Esophagus muscularis mucosa (tissue), 4 donors: ENCODE measurements around the gene PEX26. TPM values are rescaled to one million over a fixed set of nuclear protein-coding genes. Genes with fewer than 3 reads are reported as not detected.
"Not testable (repeated sequence)": the region's sequence is repeated elsewhere in the genome, so short reads cannot be mapped to it uniquely, and the experiment has no call there.

Experiments used
- DNase-seq: peaks from one replicate; pipeline ENCODE4 v3.0.0-alpha.2; 2017; ENCODE audit errors: extremely low spot score
- H3K27ac ChIP-seq, 4 donors: fragments of 200-600 bp; sonication (generic); replicated peaks in 1 of 4; 1 replicate in 3 of 4; 2 replicates in 1 of 4; pipeline ENCODE4 v1.5.1; 2016 to 2019; ENCODE audit warnings: mild to moderate bottlenecking in 1 of 4
- H3K27me3 ChIP-seq, 4 donors: fragments of 200-600 bp; sonication (generic); one replicate each; pipeline versions ENCODE4 v1.5.1 to v1.6.0; 2016 to 2019
- H3K36me3 ChIP-seq, 4 donors: fragments of 200-600 bp; sonication (generic); one replicate each; pipeline ENCODE4 v1.5.1; 2016 to 2019
- H3K4me1 ChIP-seq, 4 donors: fragments of 200-600 bp; sonication (generic); one replicate each; pipeline ENCODE4 v1.5.1; 2016 to 2019
- H3K4me3 ChIP-seq, 4 donors: fragments of 200-600 bp; sonication (generic); 1 replicate in 2 of 4; 2 replicates in 2 of 4; pipeline ENCODE4 v1.5.1; 2016 to 2019; ENCODE audit warnings: mild to moderate bottlenecking in 4 of 4, moderate library complexity in 1 of 4
- H3K9me3 ChIP-seq, 4 donors: fragments of 200-600 bp; sonication (generic); 1 replicate in 3 of 4; 2 replicates in 1 of 4; pipeline ENCODE4 v1.5.1; 2016 to 2019
- EP300 ChIP-seq: sonication (generic); formaldehyde crosslinking; IDR thresholded peaks from one replicate; pipeline ENCODE4 v1.6.1; 2017; ENCODE audit warnings: antibody characterized with exemption
- POLR2A ChIP-seq: fragments of 450-650 bp; IDR thresholded peaks from one replicate; pipeline ENCODE4 v1.6.1; 2017; ENCODE audit warnings: antibody characterized with exemption, moderate library complexity, mild to moderate bottlenecking, low read depth
- POLR2AphosphoS5 ChIP-seq, 2 donors: sonication (generic); formaldehyde crosslinking; IDR thresholded peaks; one replicate each; pipeline ENCODE4 v1.6.1; 2017; ENCODE audit warnings: antibody characterized with exemption in 2 of 2
- WGBS: methylation state at CpG from one replicate; pipeline ENCODE4 v1.1.5; 2018; 5-methylcytosine and 5-hydroxymethylcytosine counted together
- intact Hi-C: fragments of 100-400 bp; cut with DNase I; formaldehyde crosslinking; loops from one replicate; pipeline ENCODE4 v1.15.1; 2023
- total RNA-seq, 4 donors: library from RNA; depleted of rRNA; stranded (reverse); fragments of >200 nt; gene quantifications; one replicate each; pipeline versions ENCODE4 v1.1.0 to v1.2.1, GENCODE V29; 2016
- TF ChIP-seq, protein P1 (sequence below), 3 experiments: fragments of 200-600 bp in 2 of 3; fragments of 450-650 bp in 1 of 3; sonication (generic) in 2 of 3; IDR thresholded peaks; one replicate each; pipeline ENCODE4 v1.5.1; 2017 to 2019; ENCODE audit warnings: antibody characterized with exemption in 3 of 3, mild to moderate bottlenecking in 2 of 3, moderate library complexity in 1 of 3

Gene PEX26
- total RNA-seq, 4 donors from 2014 or later: 19.7 to 54.2 (median 33.6) TPM

DNA sequence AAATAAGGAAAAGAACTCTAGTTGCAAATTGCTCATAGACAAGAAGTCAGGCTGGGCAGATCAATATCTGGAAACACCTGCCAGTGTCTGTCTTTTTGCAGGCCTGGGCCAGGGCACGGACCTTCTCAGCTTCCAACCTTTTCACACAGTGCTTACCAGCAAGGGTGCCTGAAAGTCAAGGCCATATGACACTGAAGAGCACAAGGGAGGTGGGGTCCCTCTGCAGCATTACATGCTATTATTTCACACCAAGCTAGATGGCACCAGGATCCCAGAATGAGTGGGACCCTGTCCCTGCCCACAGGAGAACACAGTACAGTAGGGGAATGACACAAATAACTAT lies 5.9 kb upstream of the PEX26 start:
- no peak overlapping the region for H3K4me3 ChIP-seq
- no peaks in the 10 kb centered on the region for H3K36me3 ChIP-seq
- H3K4me1 ChIP-seq: peaks cover 18 to 48% (median 46%) of the 10 kb centered on the region in 4 donors
- no peak for TF ChIP-seq POLR2AphosphoS5 (IDR thresholded peaks at IDR 0.05)
- intact Hi-C loops: no loop called here
- H3K9me3 ChIP-seq: no peaks in the 10 kb centered on the region
- no peak overlapping the region for H3K27ac ChIP-seq
- no peaks in the 10 kb centered on the region for H3K27me3 ChIP-seq
- DNase-seq: no peak
- 85% methylated on average over 1 of the region's 1 CpG for WGBS

DNA sequence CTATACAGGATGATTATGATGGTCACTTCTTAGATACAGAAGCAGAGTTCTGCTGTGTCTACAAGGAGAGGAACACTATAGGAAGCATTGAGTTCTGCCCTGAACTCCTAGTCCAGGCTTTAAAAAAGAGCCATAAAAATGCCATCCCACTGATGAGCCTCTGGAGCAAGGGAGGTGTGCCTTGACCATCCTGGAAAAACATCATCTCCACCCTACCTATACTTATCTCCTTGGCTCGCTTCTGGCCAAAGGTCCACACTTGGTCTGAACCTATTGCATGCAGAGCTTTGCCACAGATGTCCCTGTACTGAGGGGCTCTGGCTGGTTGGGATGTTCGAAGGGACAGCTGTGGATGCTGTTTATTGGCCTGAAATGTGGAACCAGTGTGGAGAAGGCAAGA lies 4.3 kb upstream of the PEX26 start:
- intact Hi-C loops: no loop called here
- peak overlapping the region in 1 of 4 donors; percentile 81 for H3K27ac ChIP-seq
- 81% methylated on average over 2 of the region's 2 CpGs for WGBS

DNA sequence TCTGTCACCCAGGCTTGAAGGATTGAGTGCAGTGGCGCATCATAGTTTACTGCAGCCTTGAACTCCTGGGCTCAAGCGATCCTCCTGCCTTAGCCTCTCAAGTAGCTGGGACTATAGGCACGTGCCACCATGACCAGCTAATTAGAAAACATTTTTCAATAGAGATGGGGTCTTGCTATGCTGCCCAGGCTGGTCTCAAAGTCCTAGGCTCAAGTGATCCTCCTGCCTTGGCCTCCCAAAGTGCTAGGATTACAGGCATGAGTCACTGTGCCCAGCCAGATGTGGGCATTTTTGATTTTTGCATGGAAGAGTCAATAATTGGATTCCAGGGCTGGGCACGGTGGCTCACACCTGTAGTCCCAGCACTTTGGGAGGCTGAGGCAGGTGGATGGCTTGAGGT lies 3.9 kb upstream of the PEX26 start:
- intact Hi-C loops: loop anchor here (2.0 kb wide), 1 partner anchor 243 kb away; no protein-coding TSS in a partner anchor
- not testable (repeated sequence) for H3K9me3 ChIP-seq, H3K4me3 ChIP-seq, DNase-seq, H3K36me3 ChIP-seq, H3K27me3 ChIP-seq
- Histone ChIP-seq H3K27ac (peak overlapping the region in 2 of 4 donors; percentile 81 to 90), H3K4me1 (peaks cover 23 to 40% (median 39%) of the 10 kb centered on the region in 4 donors)
- WGBS: 89% methylated on average over 4 of the region's 4 CpGs

More for the DNA sequence above, 4.3 kb upstream of the PEX26 start:
- TF ChIP-seq POLR2AphosphoS5 (IDR thresholded peaks at IDR 0.05): no peak
- H3K4me1 ChIP-seq: peaks cover 21 to 40% (median 39%) of the 10 kb centered on the region in 4 donors
- H3K36me3 ChIP-seq: no peaks in the 10 kb centered on the region
- H3K27me3 ChIP-seq: no peaks in the 10 kb centered on the region
- no peaks in the 10 kb centered on the region for H3K9me3 ChIP-seq
- DNase-seq: no peak
- H3K4me3 ChIP-seq: no peak overlapping the region

DNA sequence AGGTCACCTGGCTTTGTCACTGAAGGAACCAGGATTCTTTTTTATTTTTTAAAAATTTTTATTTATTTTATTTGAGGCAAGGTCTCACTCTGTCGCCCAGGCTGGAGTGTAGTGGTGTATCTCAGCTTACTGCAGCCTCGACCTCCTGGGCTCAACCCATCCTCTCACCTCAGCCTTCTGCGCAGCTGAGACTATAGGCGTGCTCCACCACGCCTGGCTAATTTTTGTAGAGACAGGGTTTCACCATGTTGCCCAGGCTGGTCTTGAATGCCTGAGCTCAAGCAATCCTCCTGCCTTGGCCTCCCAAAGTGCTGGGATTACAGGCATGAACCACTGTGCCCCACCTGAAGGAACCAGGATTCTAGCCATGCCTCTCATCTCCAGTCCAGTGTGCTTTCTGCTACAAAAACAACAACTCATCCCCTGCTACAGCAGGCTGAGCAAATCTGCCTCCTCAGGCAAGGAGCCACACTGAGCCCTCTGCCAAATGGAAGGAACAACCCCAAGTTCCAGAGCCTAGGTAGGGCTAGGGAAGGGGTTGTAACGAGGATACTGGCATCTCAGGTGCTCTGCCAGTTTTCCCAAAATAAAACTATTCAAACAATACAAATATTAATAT lies 2.6 kb upstream of the PEX26 start:
- Histone ChIP-seq H3K27ac (peak overlapping the region; percentile 81 to 90 (median 83)), H3K4me1 (peaks cover 28 to 42% (median 41%) of the 10 kb centered on the region in 4 donors), H3K36me3 (peaks cover 0 to 11% (median 9%) of the 10 kb centered on the region in 4 donors), H3K9me3 (no peaks in the 10 kb centered on the region), H3K27me3 (no peaks in the 10 kb centered on the region), H3K4me3 (no peak overlapping the region)
- WGBS: 90% methylated on average over 6 of the region's 6 CpGs
- no peak for DNase-seq
- TF ChIP-seq, protein P1, sequence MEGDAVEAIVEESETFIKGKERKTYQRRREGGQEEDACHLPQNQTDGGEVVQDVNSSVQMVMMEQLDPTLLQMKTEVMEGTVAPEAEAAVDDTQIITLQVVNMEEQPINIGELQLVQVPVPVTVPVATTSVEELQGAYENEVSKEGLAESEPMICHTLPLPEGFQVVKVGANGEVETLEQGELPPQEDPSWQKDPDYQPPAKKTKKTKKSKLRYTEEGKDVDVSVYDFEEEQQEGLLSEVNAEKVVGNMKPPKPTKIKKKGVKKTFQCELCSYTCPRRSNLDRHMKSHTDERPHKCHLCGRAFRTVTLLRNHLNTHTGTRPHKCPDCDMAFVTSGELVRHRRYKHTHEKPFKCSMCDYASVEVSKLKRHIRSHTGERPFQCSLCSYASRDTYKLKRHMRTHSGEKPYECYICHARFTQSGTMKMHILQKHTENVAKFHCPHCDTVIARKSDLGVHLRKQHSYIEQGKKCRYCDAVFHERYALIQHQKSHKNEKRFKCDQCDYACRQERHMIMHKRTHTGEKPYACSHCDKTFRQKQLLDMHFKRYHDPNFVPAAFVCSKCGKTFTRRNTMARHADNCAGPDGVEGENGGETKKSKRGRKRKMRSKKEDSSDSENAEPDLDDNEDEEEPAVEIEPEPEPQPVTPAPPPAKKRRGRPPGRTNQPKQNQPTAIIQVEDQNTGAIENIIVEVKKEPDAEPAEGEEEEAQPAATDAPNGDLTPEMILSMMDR (IDR thresholded peaks at IDR 0.05): no peak
- TF ChIP-seq POLR2AphosphoS5 (IDR thresholded peaks at IDR 0.05) (no peak), POLR2A (no peak), EP300 (no peak)
- intact Hi-C loops: loop anchor here (2.0 to 5.0 kb wide), 3 partner anchors 163 to 244 kb away; no protein-coding TSS in a partner anchor

DNA sequence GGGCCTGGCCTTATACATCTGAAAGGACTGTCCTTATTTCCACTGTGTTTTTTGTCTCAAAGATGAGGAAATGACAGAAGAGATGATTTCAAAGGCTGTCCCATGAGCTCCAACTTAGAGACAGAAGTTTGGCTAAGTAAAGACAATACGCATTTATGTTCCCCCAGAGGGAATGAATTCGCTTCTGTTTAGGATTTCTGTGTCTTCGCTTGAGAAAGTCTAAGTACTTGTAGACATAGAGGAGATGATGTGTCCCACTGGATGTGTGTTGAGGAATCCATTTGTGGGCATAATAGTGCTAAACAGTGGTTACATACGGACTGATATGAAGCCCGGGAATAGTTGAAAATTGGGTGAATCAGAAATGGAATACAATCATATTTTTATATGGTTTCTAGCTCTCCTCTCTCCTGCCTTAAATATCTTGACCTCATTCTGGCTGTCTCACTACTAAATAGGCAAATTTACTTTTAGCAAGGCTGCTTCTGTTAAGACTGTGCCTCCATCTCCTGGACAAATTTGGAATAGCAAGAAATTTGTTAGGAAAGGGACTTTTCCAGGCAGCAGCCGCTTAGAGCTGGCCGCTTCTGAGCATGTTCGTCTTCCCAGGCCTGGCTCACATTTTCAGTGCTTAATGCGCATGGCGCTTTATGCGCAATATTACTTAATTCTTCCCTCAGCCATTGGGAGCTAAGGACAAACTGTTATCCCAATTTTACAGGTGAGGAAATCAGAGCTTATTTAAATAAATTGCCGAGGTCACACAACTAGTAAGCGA lies 1.9 kb upstream of the PEX26 start:
- TF ChIP-seq POLR2A (no peak), EP300 (no peak), POLR2AphosphoS5 (IDR thresholded peaks at IDR 0.05) (peak; percentile 57 to 63)
- TF ChIP-seq, protein P1 (IDR thresholded peaks at IDR 0.05): peak; percentile 86 to 96 (median 91)
- intact Hi-C loops: loop anchor here (2.0 to 5.0 kb wide), 4 partner anchors 75 to 245 kb away; no protein-coding TSS in a partner anchor
- no peaks in the 10 kb centered on the region for H3K27me3 ChIP-seq
- WGBS: 23% methylated on average over 13 of the region's 13 CpGs
- no peak for DNase-seq
- no peaks in the 10 kb centered on the region for H3K9me3 ChIP-seq
- H3K27ac ChIP-seq: peak overlapping the region; percentile 81 to 90 (median 83)
- peaks cover 28 to 42% (median 41%) of the 10 kb centered on the region in 4 donors for H3K4me1 ChIP-seq
- no peak overlapping the region for H3K4me3 ChIP-seq
- H3K36me3 ChIP-seq: peaks cover 0 to 18% (median 16%) of the 10 kb centered on the region in 4 donors

DNA sequence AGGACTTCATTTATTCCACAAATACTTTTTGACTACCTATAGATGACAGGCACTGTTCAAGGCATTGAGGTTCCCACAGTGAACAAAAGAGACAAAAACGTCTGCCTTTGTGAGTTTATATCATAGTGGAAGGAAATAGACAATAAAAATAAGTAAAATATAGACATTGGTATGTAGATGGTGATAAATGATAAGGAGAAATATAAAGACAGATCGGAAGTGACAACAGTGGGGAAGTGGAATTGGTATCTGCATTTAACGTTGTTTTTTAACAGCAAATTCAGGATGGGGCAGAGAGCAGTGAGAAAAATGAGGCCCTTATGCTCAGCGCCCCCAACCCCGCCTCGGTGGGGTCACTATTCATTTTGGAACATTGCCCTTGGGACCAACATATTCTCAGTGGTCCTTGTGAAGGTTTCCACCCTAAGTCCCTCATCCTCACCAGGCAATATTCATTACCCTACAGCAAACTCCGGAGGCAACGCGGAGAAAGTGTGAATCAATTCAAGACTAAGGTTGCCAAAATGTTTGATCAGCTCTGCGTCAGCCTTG lies 627 bp upstream of the PEX26 start:
- H3K36me3 ChIP-seq: peaks cover 6 to 30% (median 27%) of the 10 kb centered on the region in 4 donors
- no peaks in the 10 kb centered on the region for H3K27me3 ChIP-seq
- 4% methylated on average over 10 of the region's 10 CpGs for WGBS
- intact Hi-C loops: loop anchor here (2.0 to 5.0 kb wide), 3 partner anchors 76 to 185 kb away; no protein-coding TSS in a partner anchor
- TF ChIP-seq, protein P1 (IDR thresholded peaks at IDR 0.05): no peak
- TF ChIP-seq EP300: no peak
- no peak for TF ChIP-seq POLR2AphosphoS5 (IDR thresholded peaks at IDR 0.05)
- no peak for TF ChIP-seq POLR2A
- peaks cover 28 to 46% (median 43%) of the 10 kb centered on the region in 4 donors for H3K4me1 ChIP-seq
- peak overlapping the region; percentile 71 to 93 (median 80) for H3K4me3 ChIP-seq
- DNase-seq: no peak
- peak overlapping the region; percentile 81 to 90 (median 83) for H3K27ac ChIP-seq
- no peaks in the 10 kb centered on the region for H3K9me3 ChIP-seq
